ENCODE data around the gene CCDC136. TPM values are rescaled to one million over a fixed set of nuclear protein-coding genes. Genes with fewer than 3 reads are reported as not detected.

CCDC136 gene
- total RNA-seq, 1 experiment from 2014 or later = 11.1 TPM

DNA sequence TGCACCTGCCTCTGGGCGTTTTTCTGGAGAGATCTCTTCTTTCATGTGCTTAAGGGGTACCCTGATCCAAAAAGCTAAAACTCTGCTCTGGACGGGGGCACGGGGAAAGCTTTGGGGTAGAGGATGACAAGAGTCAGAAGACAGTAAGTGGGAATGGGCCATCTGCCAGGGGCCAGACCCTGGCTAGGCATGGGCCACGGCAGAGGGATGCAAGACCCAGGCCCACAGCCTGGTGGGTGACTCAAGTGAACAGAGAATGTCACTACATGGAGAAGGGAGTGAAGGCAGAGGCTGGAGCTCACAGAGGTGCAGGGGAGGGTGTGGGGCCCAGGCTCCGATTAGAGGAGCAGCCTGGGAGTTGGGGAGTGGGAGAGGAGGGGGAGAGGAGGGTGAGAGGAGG lies 53.7 kb downstream of the CCDC136 start:
- intact Hi-C loops (cut with micrococcal nuclease) = no loop called here
- H3K9ac ChIP-seq (ENCODE audit: low read length) = no peak overlapping the region
- no peak overlapping the region for H3K27ac ChIP-seq (ENCODE audit: low read depth, low read length)
- ChIA-PET POLR2A (no interaction called here), RAD21 (ENCODE audit: low non-redundant PET in 1 of 2, low total read pairs in 2 of 2, uncharacterized antibody in 2 of 2, unreplicated experiment in 2 of 2) (no interaction called here), CTCF (no interaction called here)
- no peak overlapping the region for H2AFZ ChIP-seq (ENCODE audit: low read depth, low read length, poor library complexity, severe bottlenecking)
- no peaks in the 10 kb centered on the region for H3K9me3 ChIP-seq (ENCODE audit: control insufficient read depth in 1 of 2, insufficient read depth in 1 of 2, low read depth in 1 of 2, low read length in 2 of 2)
- no peaks in the 10 kb centered on the region for H4K20me1 ChIP-seq (ENCODE audit: insufficient read depth)
- no TSS peak for BruUV-seq (replicated peaks)
- H3K4me1 ChIP-seq (ENCODE audit: control insufficient read depth in 1 of 2, insufficient read depth in 2 of 2, low read length in 2 of 2) = peaks cover 0 to 8% of the 10 kb centered on the region in 2 experiments; a peak in 2 of 4 replicates
- no peaks in the 10 kb centered on the region for H3K79me2 ChIP-seq (ENCODE audit: insufficient read depth, low read length)
- TF ChIP-seq, protein P1, sequence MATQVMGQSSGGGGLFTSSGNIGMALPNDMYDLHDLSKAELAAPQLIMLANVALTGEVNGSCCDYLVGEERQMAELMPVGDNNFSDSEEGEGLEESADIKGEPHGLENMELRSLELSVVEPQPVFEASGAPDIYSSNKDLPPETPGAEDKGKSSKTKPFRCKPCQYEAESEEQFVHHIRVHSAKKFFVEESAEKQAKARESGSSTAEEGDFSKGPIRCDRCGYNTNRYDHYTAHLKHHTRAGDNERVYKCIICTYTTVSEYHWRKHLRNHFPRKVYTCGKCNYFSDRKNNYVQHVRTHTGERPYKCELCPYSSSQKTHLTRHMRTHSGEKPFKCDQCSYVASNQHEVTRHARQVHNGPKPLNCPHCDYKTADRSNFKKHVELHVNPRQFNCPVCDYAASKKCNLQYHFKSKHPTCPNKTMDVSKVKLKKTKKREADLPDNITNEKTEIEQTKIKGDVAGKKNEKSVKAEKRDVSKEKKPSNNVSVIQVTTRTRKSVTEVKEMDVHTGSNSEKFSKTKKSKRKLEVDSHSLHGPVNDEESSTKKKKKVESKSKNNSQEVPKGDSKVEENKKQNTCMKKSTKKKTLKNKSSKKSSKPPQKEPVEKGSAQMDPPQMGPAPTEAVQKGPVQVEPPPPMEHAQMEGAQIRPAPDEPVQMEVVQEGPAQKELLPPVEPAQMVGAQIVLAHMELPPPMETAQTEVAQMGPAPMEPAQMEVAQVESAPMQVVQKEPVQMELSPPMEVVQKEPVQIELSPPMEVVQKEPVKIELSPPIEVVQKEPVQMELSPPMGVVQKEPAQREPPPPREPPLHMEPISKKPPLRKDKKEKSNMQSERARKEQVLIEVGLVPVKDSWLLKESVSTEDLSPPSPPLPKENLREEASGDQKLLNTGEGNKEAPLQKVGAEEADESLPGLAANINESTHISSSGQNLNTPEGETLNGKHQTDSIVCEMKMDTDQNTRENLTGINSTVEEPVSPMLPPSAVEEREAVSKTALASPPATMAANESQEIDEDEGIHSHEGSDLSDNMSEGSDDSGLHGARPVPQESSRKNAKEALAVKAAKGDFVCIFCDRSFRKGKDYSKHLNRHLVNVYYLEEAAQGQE (IDR thresholded peaks at IDR 0.05; ENCODE audit: low read depth) = no peak
- TF ChIP-seq POLR2A (IDR thresholded peaks at IDR 0.05; ENCODE audit: borderline replicate concordance, extremely low read depth, insufficient read depth, insufficient read length) (no peak), FOSL1 (IDR thresholded peaks at IDR 0.05; ENCODE audit: low read depth) (no peak), CBX3 (IDR thresholded peaks at IDR 0.05; ENCODE audit: low read depth) (no peak), SRF (IDR thresholded peaks at IDR 0.05; ENCODE audit: low read depth) (no peak), ZNF274 (IDR thresholded peaks at IDR 0.05; ENCODE audit: low read depth, low read length) (no peak), ZFX (IDR thresholded peaks at IDR 0.05) (no peak), EZH2 (IDR thresholded peaks at IDR 0.05) (no peak), ELF1 (IDR thresholded peaks at IDR 0.05; ENCODE audit: borderline replicate concordance, low read depth) (no peak), CEBPB (IDR thresholded peaks at IDR 0.05; ENCODE audit: low read depth) (no peak), RAD21 (IDR thresholded peaks at IDR 0.05; ENCODE audit: low read depth) (no peak), TCF7L2 (IDR thresholded peaks at IDR 0.05; ENCODE audit: borderline replicate concordance, extremely low read depth, insufficient read depth, insufficient read length) (no peak), EGR1 (IDR thresholded peaks at IDR 0.05; ENCODE audit: low read depth) (no peak), SP1 (IDR thresholded peaks at IDR 0.05; ENCODE audit: low read depth) (no peak), POLR2AphosphoS5 (IDR thresholded peaks at IDR 0.05; ENCODE audit: low read depth, low read length) (no peak), SIN3A (IDR thresholded peaks at IDR 0.05; ENCODE audit: low read depth) (no peak), EZH2phosphoT487 (IDR thresholded peaks at IDR 0.05; ENCODE audit: borderline replicate concordance) (no peak)
- TF ChIP-seq, protein P2, sequence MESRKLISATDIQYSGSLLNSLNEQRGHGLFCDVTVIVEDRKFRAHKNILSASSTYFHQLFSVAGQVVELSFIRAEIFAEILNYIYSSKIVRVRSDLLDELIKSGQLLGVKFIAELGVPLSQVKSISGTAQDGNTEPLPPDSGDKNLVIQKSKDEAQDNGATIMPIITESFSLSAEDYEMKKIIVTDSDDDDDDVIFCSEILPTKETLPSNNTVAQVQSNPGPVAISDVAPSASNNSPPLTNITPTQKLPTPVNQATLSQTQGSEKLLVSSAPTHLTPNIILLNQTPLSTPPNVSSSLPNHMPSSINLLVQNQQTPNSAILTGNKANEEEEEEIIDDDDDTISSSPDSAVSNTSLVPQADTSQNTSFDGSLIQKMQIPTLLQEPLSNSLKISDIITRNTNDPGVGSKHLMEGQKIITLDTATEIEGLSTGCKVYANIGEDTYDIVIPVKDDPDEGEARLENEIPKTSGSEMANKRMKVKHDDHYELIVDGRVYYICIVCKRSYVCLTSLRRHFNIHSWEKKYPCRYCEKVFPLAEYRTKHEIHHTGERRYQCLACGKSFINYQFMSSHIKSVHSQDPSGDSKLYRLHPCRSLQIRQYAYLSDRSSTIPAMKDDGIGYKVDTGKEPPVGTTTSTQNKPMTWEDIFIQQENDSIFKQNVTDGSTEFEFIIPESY (IDR thresholded peaks at IDR 0.05; ENCODE audit: extremely low read depth, insufficient replicate concordance, low read length) = no peak
- TF ChIP-seq, protein P3, sequence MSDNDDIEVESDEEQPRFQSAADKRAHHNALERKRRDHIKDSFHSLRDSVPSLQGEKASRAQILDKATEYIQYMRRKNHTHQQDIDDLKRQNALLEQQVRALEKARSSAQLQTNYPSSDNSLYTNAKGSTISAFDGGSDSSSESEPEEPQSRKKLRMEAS (IDR thresholded peaks at IDR 0.05) = no peak
- TF ChIP-seq, protein P4, sequence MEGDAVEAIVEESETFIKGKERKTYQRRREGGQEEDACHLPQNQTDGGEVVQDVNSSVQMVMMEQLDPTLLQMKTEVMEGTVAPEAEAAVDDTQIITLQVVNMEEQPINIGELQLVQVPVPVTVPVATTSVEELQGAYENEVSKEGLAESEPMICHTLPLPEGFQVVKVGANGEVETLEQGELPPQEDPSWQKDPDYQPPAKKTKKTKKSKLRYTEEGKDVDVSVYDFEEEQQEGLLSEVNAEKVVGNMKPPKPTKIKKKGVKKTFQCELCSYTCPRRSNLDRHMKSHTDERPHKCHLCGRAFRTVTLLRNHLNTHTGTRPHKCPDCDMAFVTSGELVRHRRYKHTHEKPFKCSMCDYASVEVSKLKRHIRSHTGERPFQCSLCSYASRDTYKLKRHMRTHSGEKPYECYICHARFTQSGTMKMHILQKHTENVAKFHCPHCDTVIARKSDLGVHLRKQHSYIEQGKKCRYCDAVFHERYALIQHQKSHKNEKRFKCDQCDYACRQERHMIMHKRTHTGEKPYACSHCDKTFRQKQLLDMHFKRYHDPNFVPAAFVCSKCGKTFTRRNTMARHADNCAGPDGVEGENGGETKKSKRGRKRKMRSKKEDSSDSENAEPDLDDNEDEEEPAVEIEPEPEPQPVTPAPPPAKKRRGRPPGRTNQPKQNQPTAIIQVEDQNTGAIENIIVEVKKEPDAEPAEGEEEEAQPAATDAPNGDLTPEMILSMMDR (IDR thresholded peaks at IDR 0.05 in 2 of 3, conservative IDR thresholded peaks at IDR 0.05 in 1 of 3; ENCODE audit: borderline replicate concordance in 1 of 3, insufficient read depth in 1 of 3, low read depth in 2 of 3, low read length in 2 of 3) = no peak
- no peak for DNase-seq (ENCODE audit: low read depth, low spot score)
- ATAC-seq = no peak
- H3K27me3 ChIP-seq (ENCODE audit: insufficient read depth, low read length) = no peaks in the 10 kb centered on the region
- H3K4me2 ChIP-seq (ENCODE audit: low read length) = no peak overlapping the region
- H3K4me3 ChIP-seq (replicated peaks in 1 of 2; ENCODE audit: low read depth in 1 of 2, low read length in 2 of 2) = no peak overlapping the region
- H3K9me2 ChIP-seq (ENCODE audit: insufficient read depth) = no peaks in the 10 kb centered on the region
- peaks cover 2 to 26% of the 10 kb centered on the region in 2 experiments; a peak in 1 of 4 replicates for H3K36me3 ChIP-seq (ENCODE audit: control insufficient read depth in 1 of 2, insufficient read depth in 2 of 2, low read length in 2 of 2)
